AG08396 (cell line): ENCODE data around the gene OR52N4.
"Not testable (repeated sequence)": the region's sequence is repeated elsewhere in the genome, so short reads cannot be mapped to it uniquely, and the experiment has no call there.

Source experiments
- DNase-seq: peaks from one replicate; pipeline ENCODE4 v3.0.0; 2012; ENCODE audit warnings: low spot score, mixed read lengths

The OR52N4 gene

GRCh38 chr11:5753943-5754342, at the start of gene OR52N4:
TSS of gene OR52N4 (plus strand) at chr11:5754243. CDS start at chr11:5754741, 498 bp downstream.
- DNase-seq, result no peak

- no peak for DNase-seq
Observed at GRCh38 chr11:5705688-5706087, 48.4 kb upstream of the OR52N4 start.

- DNase-seq, result no peak
Observed at GRCh38 chr11:5712507-5712906, 41.5 kb upstream of the OR52N4 start.

- no peak for DNase-seq
Observed at GRCh38 chr11:5713695-5714094, 40.3 kb upstream of the OR52N4 start.

GRCh38 chr11:5716518-5716917, 37.5 kb upstream of the OR52N4 start:
- DNase-seq, result not testable (repeated sequence)

- no peak for DNase-seq
Observed at GRCh38 chr11:5719703-5720495, 34.1 kb upstream of the OR52N4 start.

GRCh38 chr11:5722622-5723021, 31.4 kb upstream of the OR52N4 start:
- no peak for DNase-seq

- no peak for DNase-seq
Observed at GRCh38 chr11:5726351-5726750, 27.7 kb upstream of the OR52N4 start.

GRCh38 chr11:5727691-5728090, 26.4 kb upstream of the OR52N4 start:
- DNase-seq, result no peak

- DNase-seq, result no peak
Observed at GRCh38 chr11:5736396-5736795, 17.6 kb upstream of the OR52N4 start, which contains the start of gene OR56B1. TSS of gene OR56B1 (plus strand) at chr11:5736448. CDS start at chr11:5736517, 69 bp downstream.

- no peak for DNase-seq
Observed at GRCh38 chr11:5737091-5737490, 17.0 kb upstream of the OR52N4 start.

- no peak for DNase-seq
Observed at GRCh38 chr11:5737670-5738392, 16.2 kb upstream of the OR52N4 start.

- DNase-seq, result no peak
Observed at GRCh38 chr11:5738431-5738830, 15.6 kb upstream of the OR52N4 start.

- DNase-seq, result no peak
Observed at GRCh38 chr11:5746614-5747013, 7.4 kb upstream of the OR52N4 start.

GRCh38 chr11:5749836-5750235, 4.2 kb upstream of the OR52N4 start:
- no peak for DNase-seq

GRCh38 chr11:5767056-5767455, 13.0 kb downstream of the OR52N4 start:
- no peak for DNase-seq

GRCh38 chr11:5783255-5783654, 29.2 kb downstream of the OR52N4 start, which contains the start of gene OR52N5:
TSS of gene OR52N5 (minus strand) at chr11:5783355. CDS start at chr11:5778634, 4,721 bp downstream.
- DNase-seq, result no peak

- no peak for DNase-seq
Observed at GRCh38 chr11:5791165-5791564, 37.1 kb downstream of the OR52N4 start, which contains the start of gene OR52N1. TSS of gene OR52N1 (minus strand) at chr11:5791265. CDS start at chr11:5788816, 2,449 bp downstream.

GRCh38 chr11:5796541-5796940, 42.5 kb downstream of the OR52N4 start:
- no peak for DNase-seq

- no peak for DNase-seq
Observed at GRCh38 chr11:5803982-5804381, 49.9 kb downstream of the OR52N4 start.
